PC-3 (cell line): ENCODE results near the gene LMLN. TPM values are rescaled to one million over a fixed set of nuclear protein-coding genes. Genes with fewer than 3 reads are reported as not detected.

Source experiments
- ATAC-seq: fragments of 200-7000 bp; cut with Tn5 transposase; 2 replicates; pipeline ENCODE4 v1.9.1; 2020; ENCODE audit warnings: mild to moderate bottlenecking, moderate library complexity
- BruUV-seq: library from RNA; stranded (reverse); fragments of 400-500 nt; replicated peaks from 2 replicates; lab custom pipeline; 2021; lab: Mats Ljungman, UMichigan
- CTCF ChIA-PET: fragments of 300-600 bp; sonication (Branson Sonifier 250); formaldehyde crosslinking; loops from one replicate; lab custom pipeline; 2022; ENCODE audit warnings: antibody characterized with exemption; lab: Charles Lee
- POLR2A ChIA-PET: fragments of 300-600 bp; sonication (Branson Sonifier 250); formaldehyde crosslinking; loops from one replicate; lab custom pipeline; 2022; ENCODE audit warnings: antibody characterized with exemption; ENCODE audit not compliant: unreplicated experiment; lab: Charles Lee
- DNase-seq: peaks from one replicate; pipeline ENCODE4 v3.0.0-alpha.2; 2015
- H2AFZ ChIP-seq: fragments of 300-600 bp; sonication (generic); 2 replicates; pipeline ENCODE4 v1.6.0; 2016; ENCODE audit warnings: antibody characterized with exemption, low read length
- H3F3A ChIP-seq: fragments of 300-600 bp; sonication (generic); one replicate; pipeline ENCODE4 v1.6.0; 2017; ENCODE audit warnings: antibody characterized with exemption, low read length, control low read depth, mild to moderate bottlenecking; ENCODE audit not compliant: unreplicated experiment
- H3K27ac ChIP-seq: fragments of 300-600 bp; sonication (generic); 2 replicates; pipeline ENCODE4 v1.5.1; 2016; ENCODE audit warnings: mild to moderate bottlenecking, low read length
- H3K27me3 ChIP-seq: fragments of 300-600 bp; sonication (generic); 2 replicates; pipeline ENCODE4 v1.6.1; 2016; ENCODE audit warnings: low read length, mixed read lengths
- H3K36me3 ChIP-seq: fragments of 300-600 bp; sonication (generic); 2 replicates; pipeline ENCODE4 v1.6.1; 2016; ENCODE audit warnings: low read depth, mixed run types, low read length, mixed read lengths
- H3K4me1 ChIP-seq: fragments of 300-600 bp; sonication (generic); 2 replicates; pipeline ENCODE4 v1.5.1; 2016; ENCODE audit warnings: low read length; ENCODE audit not compliant: insufficient read depth
- H3K4me2 ChIP-seq: fragments of 300-600 bp; sonication (generic); 2 replicates; pipeline ENCODE4 v1.6.0; 2016; ENCODE audit warnings: low read length
- H3K4me3 ChIP-seq: fragments of 300-600 bp; sonication (generic); 2 replicates; pipeline ENCODE4 v1.5.1; 2016; ENCODE audit warnings: mild to moderate bottlenecking, low read length, mixed read lengths
- H3K79me2 ChIP-seq: fragments of 300-600 bp; sonication (generic); 2 replicates; pipeline ENCODE4 v1.6.1; 2017; ENCODE audit warnings: low read length, mixed read lengths
- H3K9ac ChIP-seq: fragments of 300-600 bp; sonication (generic); 2 replicates; pipeline ENCODE4 v1.6.0; 2016; ENCODE audit warnings: mild to moderate bottlenecking, low read length
- H3K9me2 ChIP-seq: fragments of 300-600 bp; sonication (generic); replicated peaks from 2 replicates; pipeline ENCODE4 v1.6.1; 2016; ENCODE audit warnings: mixed run types, low read length, mixed read lengths
- H3K9me3 ChIP-seq: fragments of 300-600 bp; sonication (generic); 2 replicates; pipeline ENCODE4 v1.6.1; 2016; ENCODE audit warnings: low read length, mixed read lengths
- H4K20me1 ChIP-seq: fragments of 300-600 bp; sonication (generic); 2 replicates; pipeline ENCODE4 v1.6.1; 2016; ENCODE audit warnings: low read length, mixed read lengths
- CTCF ChIP-seq: fragments of 300-600 bp; sonication (generic); conservative IDR thresholded peaks from 2 replicates; pipeline ENCODE4 v1.5.1; 2017; ENCODE audit warnings: antibody characterized with exemption, low read depth, mild to moderate bottlenecking, low read length
- EZH2 ChIP-seq: fragments of 300-600 bp; sonication (generic); IDR thresholded peaks from one replicate; pipeline ENCODE4 v1.6.1; 2017; ENCODE audit warnings: antibody characterized with exemption, mild to moderate bottlenecking, low read length; ENCODE audit not compliant: unreplicated experiment
- EZH2phosphoT487 ChIP-seq: fragments of 300-600 bp; sonication (generic); IDR thresholded peaks from 2 replicates; pipeline ENCODE4 v1.6.1; 2018; ENCODE audit warnings: mild to moderate bottlenecking, antibody characterized with exemption, low read length, borderline replicate concordance
- intact Hi-C: fragments of 100-400 bp; cut with micrococcal nuclease; formaldehyde crosslinking; loops from 2 replicates; pipeline ENCODE4 v1.9.0; 2023
- total RNA-seq: library from RNA; depleted of rRNA; stranded (reverse); fragments of >200 nt; gene quantifications from 2 replicates; pipeline ENCODE4 v1.2.3, GENCODE V29; 2014

The LMLN gene
- total RNA-seq, 1 experiment from 2014 or later = 3.7 TPM

DNA sequence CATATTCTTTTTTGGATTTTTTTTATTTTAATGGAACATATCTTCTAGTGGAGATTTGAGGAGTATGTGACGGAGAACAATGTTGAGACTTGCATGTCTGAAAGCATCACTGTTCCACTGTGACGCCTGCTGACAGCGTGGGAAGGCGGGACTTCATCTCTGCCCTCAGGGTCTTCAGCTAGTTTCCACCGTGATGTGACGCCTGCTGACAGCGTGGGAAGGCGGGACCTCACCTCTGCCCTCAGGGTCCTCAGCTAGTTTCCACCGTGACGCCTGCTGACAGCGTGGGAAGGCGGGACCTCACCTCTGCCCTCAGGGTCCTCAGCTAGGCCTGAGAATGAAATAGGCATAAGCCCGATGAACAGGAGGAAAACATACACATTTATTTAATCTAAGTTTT is 70.7 kb downstream of the LMLN start:
- Histone ChIP-seq H2AFZ (no peak overlapping the region), H3F3A (no peaks in the 10 kb centered on the region), H3K79me2 (no peaks in the 10 kb centered on the region), H3K9me2 (no peaks in the 10 kb centered on the region), H3K4me2 (no peak overlapping the region), H3K36me3 (no peaks in the 10 kb centered on the region), H3K27me3 (no peaks in the 10 kb centered on the region), H4K20me1 (no peaks in the 10 kb centered on the region), H3K4me3 (no peak overlapping the region), H3K27ac (no peak overlapping the region), H3K9me3 (no peaks in the 10 kb centered on the region), H3K4me1 (no peaks in the 10 kb centered on the region), H3K9ac (no peak overlapping the region)
- ChIA-PET POLR2A (no interaction called here), CTCF (no interaction called here)
- intact Hi-C loops = no loop called here
- ATAC-seq (no peak), DNase-seq (no peak)
- no TSS peak for BruUV-seq
- TF ChIP-seq EZH2phosphoT487 (no peak), EZH2 (no peak), CTCF (no peak)

DNA sequence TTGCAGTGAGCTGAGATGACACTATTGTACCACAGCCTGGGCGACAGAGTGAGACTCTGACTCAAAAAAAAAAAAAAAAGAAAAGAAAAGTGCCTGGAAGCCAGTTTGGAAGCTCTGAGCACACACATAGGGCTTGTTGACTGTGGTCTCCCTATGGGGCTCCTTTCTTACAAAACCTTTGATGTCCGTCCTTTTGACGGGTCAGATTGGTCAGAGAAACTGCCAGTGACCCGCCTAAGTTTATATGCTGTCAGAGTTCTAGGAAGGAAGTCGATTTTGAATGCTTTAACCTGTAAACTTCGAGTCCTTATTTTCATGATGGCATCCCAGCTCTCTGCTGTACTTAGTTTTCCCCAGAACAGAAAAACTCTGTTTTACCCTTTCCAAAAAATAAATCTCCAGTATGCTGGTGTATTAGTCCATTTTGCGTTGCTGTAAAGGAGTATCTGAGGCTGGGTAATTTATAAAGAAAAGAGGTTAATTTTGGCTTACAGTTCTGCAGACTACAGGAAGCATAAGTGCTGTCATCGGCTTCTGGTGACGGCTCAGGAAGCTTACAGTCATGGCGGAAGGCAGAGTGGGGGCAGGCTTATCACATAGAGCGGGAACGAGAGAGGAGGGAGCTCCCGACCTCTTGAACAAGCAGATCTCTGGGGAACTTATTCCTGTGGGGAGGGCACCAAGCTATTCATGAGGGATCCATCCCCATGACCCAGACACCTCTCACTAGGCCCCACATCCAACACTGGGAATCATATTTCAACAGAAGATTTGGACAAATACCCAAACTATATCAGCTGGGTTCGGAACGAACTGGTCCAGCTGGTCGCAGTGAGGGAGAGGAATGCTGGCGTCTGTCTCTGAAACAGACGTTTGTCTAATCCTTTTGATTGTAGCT is 72.3 kb downstream of the LMLN start:
- H3K4me2 ChIP-seq = no peak overlapping the region
- TF ChIP-seq EZH2 = no peak
- TF ChIP-seq EZH2phosphoT487 = no peak
- TF ChIP-seq CTCF = no peak
- intact Hi-C loops = no loop called here
- no peaks in the 10 kb centered on the region for H3K79me2 ChIP-seq
- H3K4me3 ChIP-seq = no peak overlapping the region
- no peak overlapping the region for H3K27ac ChIP-seq
- BruUV-seq = no TSS peak
- H3F3A ChIP-seq = no peaks in the 10 kb centered on the region
- no peak overlapping the region for H3K9ac ChIP-seq
- H3K9me2 ChIP-seq = no peaks in the 10 kb centered on the region
- no peaks in the 10 kb centered on the region for H4K20me1 ChIP-seq
- H3K36me3 ChIP-seq = no peaks in the 10 kb centered on the region
- ATAC-seq (no peak), DNase-seq (no peak)
- no peak overlapping the region for H2AFZ ChIP-seq
- H3K4me1 ChIP-seq = no peaks in the 10 kb centered on the region
- POLR2A ChIA-PET = interaction anchor here (0.6 kb wide), 1 partner anchor 25 kb away, joined by 4 read pairs; no protein-coding TSS in a partner anchor
- no peaks in the 10 kb centered on the region for H3K27me3 ChIP-seq
- CTCF ChIA-PET = no interaction called here
- H3K9me3 ChIP-seq = no peaks in the 10 kb centered on the region

GRCh38 chr3:198043119-198043518 is 83.1 kb downstream of the LMLN start:
- TF ChIP-seq CTCF (no peak), EZH2 (no peak), EZH2phosphoT487 (no peak)
- no peaks in the 10 kb centered on the region for H3F3A ChIP-seq
- H3K36me3 ChIP-seq = no peaks in the 10 kb centered on the region
- no peak overlapping the region for H3K27ac ChIP-seq
- no peaks in the 10 kb centered on the region for H3K27me3 ChIP-seq
- no peaks in the 10 kb centered on the region for H4K20me1 ChIP-seq
- H3K4me2 ChIP-seq = no peak overlapping the region
- no peaks in the 10 kb centered on the region for H3K4me1 ChIP-seq
- no TSS peak for BruUV-seq
- ChIA-PET CTCF (interaction anchor here (0.7 kb wide), 1 partner anchor 444 kb away, joined by 3 read pairs; no protein-coding TSS in a partner anchor), POLR2A (no interaction called here)
- no peak overlapping the region for H3K9ac ChIP-seq
- intact Hi-C loops = no loop called here
- H3K9me3 ChIP-seq = no peaks in the 10 kb centered on the region
- DNase-seq = no peak
- ATAC-seq = no peak
- H3K79me2 ChIP-seq = no peaks in the 10 kb centered on the region
- H3K9me2 ChIP-seq = no peaks in the 10 kb centered on the region
- no peak overlapping the region for H3K4me3 ChIP-seq
- H2AFZ ChIP-seq = no peak overlapping the region
